Measurements from ENCODE around the gene UBE2G1. TPM values are rescaled to one million over a fixed set of nuclear protein-coding genes. Genes with fewer than 3 reads are reported as not detected.

Gene UBE2G1
- total and polyA plus RNA-seq, 2 of the 13 experiments (the other 11 are each of a cell fraction or from before 2014, with no cell fraction given): 27.9 to 42.6 TPM

DNA sequence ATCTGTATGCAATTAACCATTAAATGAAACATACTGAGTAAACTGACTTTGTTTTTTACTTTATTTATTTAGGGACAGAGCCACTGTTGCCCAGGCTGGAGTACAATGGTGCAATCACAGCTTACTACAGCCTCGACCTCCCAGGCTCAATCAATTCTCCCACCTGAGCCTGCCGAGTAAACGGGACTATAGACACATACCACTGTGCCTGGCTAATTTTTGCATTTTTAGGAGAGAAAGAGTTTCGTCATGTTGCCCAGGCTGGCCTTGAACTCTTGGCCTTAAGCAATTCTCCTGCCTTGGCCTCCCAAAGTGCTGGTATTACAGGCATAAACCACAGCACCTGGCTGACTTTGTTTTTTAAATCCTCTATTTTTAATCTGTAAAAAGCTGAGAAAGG lies 145.3 kb downstream of the UBE2G1 start (continued):
- TF ChIP-seq, protein P1, sequence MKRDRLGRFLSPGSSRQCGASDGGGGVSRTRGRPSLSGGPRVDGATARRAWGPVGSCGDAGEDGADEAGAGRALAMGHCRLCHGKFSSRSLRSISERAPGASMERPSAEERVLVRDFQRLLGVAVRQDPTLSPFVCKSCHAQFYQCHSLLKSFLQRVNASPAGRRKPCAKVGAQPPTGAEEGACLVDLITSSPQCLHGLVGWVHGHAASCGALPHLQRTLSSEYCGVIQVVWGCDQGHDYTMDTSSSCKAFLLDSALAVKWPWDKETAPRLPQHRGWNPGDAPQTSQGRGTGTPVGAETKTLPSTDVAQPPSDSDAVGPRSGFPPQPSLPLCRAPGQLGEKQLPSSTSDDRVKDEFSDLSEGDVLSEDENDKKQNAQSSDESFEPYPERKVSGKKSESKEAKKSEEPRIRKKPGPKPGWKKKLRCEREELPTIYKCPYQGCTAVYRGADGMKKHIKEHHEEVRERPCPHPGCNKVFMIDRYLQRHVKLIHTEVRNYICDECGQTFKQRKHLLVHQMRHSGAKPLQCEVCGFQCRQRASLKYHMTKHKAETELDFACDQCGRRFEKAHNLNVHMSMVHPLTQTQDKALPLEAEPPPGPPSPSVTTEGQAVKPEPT (CRISPR knock-in tag; IDR thresholded peaks at IDR 0.05; ENCODE audit: low read depth): no peak
- TF ChIP-seq LCORL (IDR thresholded peaks at IDR 0.05) (no peak), LCORL (CRISPR knock-in tag; IDR thresholded peaks at IDR 0.05) (peak; percentile 88), TCF12 (IDR thresholded peaks at IDR 0.05) (no peak), TCF12 (CRISPR knock-in tag; IDR thresholded peaks at IDR 0.05) (no peak), CEBPG (CRISPR knock-in tag; IDR thresholded peaks at IDR 0.05) (peak; percentile 73; the same call in 1 of the 2 replicates), RAD51 (IDR thresholded peaks at IDR 0.05; ENCODE audit: borderline replicate concordance) (no peak), PHF21A (CRISPR knock-in tag; IDR thresholded peaks at IDR 0.05) (peak; percentile 49; the same call in 1 of the 2 replicates), SOX5 (CRISPR knock-in tag; IDR thresholded peaks at IDR 0.05; ENCODE audit: borderline replicate concordance) (peak; percentile 49; the same call in 1 of the 2 replicates), DMAP1 (CRISPR knock-in tag; IDR thresholded peaks at IDR 0.05) (no peak), POLR2A (IDR thresholded peaks at IDR 0.05; ENCODE audit: insufficient read depth in 1 of 2, low read depth in 2 of 2, low read length in 2 of 2) (no peak), KLF16 (CRISPR knock-in tag; IDR thresholded peaks at IDR 0.05) (no peak), NR2F1 (CRISPR knock-in tag; IDR thresholded peaks at IDR 0.05) (peak in 1 of 2 experiments; percentile 54; a peak in 1 of 4 replicates), RXRB (CRISPR knock-in tag; IDR thresholded peaks at IDR 0.05; ENCODE audit: borderline replicate concordance) (peak; percentile 25; the same call in 1 of the 2 replicates), REXO4 (CRISPR knock-in tag; IDR thresholded peaks at IDR 0.05; ENCODE audit: borderline replicate concordance) (no peak), GFI1 (CRISPR knock-in tag; IDR thresholded peaks at IDR 0.05; ENCODE audit: borderline replicate concordance) (0 out of 2 replicates have a peak, but pooled peaks have one; percentile 44), GATAD2A (CRISPR knock-in tag; IDR thresholded peaks at IDR 0.05) (peak; percentile 44), SMYD3 (CRISPR knock-in tag; IDR thresholded peaks at IDR 0.05) (no peak)
- TF ChIP-seq, protein P2, sequence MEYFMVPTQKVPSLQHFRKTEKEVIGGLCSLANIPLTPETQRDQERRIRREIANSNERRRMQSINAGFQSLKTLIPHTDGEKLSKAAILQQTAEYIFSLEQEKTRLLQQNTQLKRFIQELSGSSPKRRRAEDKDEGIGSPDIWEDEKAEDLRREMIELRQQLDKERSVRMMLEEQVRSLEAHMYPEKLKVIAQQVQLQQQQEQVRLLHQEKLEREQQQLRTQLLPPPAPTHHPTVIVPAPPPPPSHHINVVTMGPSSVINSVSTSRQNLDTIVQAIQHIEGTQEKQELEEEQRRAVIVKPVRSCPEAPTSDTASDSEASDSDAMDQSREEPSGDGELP (IDR thresholded peaks at IDR 0.05; ENCODE audit: borderline replicate concordance, low read depth): peak; percentile 12; the same call in 1 of the 2 replicates
- TF ChIP-seq, protein P3, sequence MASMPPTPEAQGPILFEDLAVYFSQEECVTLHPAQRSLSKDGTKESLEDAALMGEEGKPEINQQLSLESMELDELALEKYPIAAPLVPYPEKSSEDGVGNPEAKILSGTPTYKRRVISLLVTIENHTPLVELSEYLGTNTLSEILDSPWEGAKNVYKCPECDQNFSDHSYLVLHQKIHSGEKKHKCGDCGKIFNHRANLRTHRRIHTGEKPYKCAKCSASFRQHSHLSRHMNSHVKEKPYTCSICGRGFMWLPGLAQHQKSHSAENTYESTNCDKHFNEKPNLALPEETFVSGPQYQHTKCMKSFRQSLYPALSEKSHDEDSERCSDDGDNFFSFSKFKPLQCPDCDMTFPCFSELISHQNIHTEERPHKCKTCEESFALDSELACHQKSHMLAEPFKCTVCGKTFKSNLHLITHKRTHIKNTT (CRISPR knock-in tag; IDR thresholded peaks at IDR 0.05): no peak
- TF ChIP-seq, protein P4, sequence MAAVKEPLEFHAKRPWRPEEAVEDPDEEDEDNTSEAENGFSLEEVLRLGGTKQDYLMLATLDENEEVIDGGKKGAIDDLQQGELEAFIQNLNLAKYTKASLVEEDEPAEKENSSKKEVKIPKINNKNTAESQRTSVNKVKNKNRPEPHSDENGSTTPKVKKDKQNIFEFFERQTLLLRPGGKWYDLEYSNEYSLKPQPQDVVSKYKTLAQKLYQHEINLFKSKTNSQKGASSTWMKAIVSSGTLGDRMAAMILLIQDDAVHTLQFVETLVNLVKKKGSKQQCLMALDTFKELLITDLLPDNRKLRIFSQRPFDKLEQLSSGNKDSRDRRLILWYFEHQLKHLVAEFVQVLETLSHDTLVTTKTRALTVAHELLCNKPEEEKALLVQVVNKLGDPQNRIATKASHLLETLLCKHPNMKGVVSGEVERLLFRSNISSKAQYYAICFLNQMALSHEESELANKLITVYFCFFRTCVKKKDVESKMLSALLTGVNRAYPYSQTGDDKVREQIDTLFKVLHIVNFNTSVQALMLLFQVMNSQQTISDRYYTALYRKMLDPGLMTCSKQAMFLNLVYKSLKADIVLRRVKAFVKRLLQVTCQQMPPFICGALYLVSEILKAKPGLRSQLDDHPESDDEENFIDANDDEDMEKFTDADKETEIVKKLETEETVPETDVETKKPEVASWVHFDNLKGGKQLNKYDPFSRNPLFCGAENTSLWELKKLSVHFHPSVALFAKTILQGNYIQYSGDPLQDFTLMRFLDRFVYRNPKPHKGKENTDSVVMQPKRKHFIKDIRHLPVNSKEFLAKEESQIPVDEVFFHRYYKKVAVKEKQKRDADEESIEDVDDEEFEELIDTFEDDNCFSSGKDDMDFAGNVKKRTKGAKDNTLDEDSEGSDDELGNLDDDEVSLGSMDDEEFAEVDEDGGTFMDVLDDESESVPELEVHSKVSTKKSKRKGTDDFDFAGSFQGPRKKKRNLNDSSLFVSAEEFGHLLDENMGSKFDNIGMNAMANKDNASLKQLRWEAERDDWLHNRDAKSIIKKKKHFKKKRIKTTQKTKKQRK (IDR thresholded peaks at IDR 0.05; ENCODE audit: low read length): no peak
- TF ChIP-seq, protein P5, sequence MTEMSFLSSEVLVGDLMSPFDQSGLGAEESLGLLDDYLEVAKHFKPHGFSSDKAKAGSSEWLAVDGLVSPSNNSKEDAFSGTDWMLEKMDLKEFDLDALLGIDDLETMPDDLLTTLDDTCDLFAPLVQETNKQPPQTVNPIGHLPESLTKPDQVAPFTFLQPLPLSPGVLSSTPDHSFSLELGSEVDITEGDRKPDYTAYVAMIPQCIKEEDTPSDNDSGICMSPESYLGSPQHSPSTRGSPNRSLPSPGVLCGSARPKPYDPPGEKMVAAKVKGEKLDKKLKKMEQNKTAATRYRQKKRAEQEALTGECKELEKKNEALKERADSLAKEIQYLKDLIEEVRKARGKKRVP (CRISPR knock-in tag; IDR thresholded peaks at IDR 0.05): peak in 1 of 2 experiments; percentile 60; a peak in 1 of 4 replicates
- TF ChIP-seq, protein P6, sequence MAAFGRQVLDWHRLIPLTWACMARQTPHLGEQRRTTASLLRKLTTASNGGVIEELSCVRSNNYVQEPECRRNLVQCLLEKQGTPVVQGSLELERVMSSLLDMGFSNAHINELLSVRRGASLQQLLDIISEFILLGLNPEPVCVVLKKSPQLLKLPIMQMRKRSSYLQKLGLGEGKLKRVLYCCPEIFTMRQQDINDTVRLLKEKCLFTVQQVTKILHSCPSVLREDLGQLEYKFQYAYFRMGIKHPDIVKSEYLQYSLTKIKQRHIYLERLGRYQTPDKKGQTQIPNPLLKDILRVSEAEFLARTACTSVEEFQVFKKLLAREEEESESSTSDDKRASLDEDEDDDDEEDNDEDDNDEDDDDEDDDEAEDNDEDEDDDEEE (CRISPR knock-in tag; IDR thresholded peaks at IDR 0.05): no peak

All from HepG2 (cell line).